GM18511 (cell line): ENCODE data around the gene PKP4.
A peak's percentile ranks its signal among the peaks of the same experiment; 100 is the strongest.
"Not testable (repeated sequence)": the region's sequence is repeated elsewhere in the genome, so short reads cannot be mapped to it uniquely, and the experiment has no call there.

Experiments used
- ATAC-seq: cut with Tn5 transposase; IDR thresholded peaks from one replicate; pipeline ENCODE4 v1.9.1; 2021; ENCODE audit warnings: mild to moderate bottlenecking, moderate library complexity; ENCODE audit not compliant: unreplicated experiment

Gene PKP4, protein sequence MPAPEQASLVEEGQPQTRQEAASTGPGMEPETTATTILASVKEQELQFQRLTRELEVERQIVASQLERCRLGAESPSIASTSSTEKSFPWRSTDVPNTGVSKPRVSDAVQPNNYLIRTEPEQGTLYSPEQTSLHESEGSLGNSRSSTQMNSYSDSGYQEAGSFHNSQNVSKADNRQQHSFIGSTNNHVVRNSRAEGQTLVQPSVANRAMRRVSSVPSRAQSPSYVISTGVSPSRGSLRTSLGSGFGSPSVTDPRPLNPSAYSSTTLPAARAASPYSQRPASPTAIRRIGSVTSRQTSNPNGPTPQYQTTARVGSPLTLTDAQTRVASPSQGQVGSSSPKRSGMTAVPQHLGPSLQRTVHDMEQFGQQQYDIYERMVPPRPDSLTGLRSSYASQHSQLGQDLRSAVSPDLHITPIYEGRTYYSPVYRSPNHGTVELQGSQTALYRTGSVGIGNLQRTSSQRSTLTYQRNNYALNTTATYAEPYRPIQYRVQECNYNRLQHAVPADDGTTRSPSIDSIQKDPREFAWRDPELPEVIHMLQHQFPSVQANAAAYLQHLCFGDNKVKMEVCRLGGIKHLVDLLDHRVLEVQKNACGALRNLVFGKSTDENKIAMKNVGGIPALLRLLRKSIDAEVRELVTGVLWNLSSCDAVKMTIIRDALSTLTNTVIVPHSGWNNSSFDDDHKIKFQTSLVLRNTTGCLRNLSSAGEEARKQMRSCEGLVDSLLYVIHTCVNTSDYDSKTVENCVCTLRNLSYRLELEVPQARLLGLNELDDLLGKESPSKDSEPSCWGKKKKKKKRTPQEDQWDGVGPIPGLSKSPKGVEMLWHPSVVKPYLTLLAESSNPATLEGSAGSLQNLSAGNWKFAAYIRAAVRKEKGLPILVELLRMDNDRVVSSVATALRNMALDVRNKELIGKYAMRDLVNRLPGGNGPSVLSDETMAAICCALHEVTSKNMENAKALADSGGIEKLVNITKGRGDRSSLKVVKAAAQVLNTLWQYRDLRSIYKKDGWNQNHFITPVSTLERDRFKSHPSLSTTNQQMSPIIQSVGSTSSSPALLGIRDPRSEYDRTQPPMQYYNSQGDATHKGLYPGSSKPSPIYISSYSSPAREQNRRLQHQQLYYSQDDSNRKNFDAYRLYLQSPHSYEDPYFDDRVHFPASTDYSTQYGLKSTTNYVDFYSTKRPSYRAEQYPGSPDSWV

DNA sequence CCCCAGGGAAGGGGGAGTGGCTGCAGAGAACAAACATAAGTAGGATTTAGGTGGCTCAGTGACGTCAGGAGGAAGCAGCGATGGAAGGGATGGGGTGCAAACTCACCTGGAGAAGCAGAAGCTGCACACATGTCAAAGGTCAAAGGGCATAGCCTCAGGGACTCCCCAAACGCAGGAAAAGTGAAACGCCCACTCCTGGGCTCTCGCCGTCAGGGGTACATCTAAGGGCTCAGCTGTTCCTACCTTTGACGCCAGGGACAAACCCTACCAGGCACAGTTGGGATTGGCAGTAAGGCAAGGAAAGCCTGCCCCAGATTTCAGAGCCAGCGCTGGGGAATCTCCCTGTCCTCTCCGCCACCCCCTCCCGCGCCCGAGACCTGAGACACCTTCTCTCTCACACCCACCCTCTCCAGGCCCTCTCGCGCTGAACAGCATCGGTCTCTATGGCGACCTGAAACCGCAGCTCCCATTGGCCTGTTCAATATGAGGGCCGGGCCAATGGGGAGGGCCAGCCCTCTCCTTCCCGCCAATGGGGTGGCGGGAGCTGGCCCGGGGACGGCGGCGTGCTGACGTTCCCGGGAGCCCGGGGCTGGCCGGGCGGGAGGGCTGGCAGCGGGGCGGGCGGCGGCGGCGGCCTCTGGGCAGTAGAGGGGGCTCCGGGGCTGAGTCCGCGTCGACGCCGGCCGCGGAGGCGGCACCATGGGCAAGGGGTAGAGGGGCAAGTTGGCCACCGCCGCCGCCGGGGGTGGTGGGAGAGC, at the start of gene PKP4, which contains the start of gene CCDC148:
Gene PKP4 (plus strand): TSS at position 644 of the 758 bp plus-strand sequence. CDS start 76,233 bp downstream, outside the sequence.
Gene CCDC148 (minus strand): TSS at position 445 of the 758 bp plus-strand sequence. CDS start 314 bp downstream, at position 131.
- peak; percentile 89 for ATAC-seq

DNA sequence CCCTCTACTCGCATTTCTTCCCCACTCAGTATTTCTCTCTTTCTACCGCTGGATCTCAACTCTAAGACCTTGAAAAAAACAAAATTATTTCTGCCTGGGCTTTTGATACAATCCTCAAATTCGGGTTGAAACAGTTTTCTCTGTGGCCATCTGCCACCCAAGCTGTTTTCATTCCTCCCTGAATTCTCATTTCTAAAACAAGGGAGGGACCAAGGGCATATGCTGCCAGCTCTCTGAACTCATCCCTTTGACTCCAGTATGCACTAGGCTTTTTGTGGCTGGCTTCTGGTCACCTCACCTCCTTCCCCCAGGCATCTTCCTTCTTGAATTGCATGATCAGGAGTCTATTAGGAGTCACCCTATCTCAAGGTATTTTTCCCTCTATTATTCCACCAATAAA, 49.7 kb upstream of the PKP4 start:
- ATAC-seq, result no peak

DNA sequence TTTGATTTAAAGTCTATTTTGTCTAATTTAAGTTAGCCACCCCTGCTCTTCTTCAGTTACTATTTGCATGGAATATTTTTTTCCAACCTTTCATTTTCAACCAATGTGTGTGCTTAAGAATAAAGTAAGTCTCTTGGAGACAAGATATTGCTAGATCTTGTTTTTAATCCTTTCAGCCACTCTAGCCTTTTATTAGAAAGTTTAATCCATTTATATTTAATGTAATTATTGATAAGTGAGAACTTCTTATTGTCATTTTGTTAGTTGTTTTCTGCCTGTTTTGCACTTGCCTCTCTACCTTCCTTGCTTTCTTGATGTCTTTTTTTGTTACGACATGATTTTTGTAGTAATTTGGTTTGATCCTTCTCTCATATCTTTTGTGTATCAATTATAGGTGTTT, 46.6 kb upstream of the PKP4 start:
- no peak for ATAC-seq

DNA sequence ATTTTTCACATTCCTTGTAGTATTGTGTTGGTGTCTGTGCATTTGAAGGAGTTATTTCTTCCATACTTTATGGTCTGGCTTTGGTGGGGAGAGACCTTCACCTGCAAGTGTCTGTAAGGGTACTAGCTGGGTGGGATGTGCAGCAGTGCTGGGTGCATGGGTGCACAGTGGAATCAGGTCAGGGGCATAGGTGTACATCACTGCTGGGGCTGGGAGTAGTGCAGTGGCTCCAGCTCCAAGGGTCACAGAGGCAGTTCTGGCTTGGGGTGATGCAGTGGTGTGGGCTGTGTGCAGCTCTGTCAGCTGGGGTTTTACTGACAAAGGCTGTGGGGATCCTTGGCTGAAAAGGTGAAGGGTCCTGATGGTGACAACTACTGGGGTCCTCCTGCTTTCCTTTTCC, 45.0 kb upstream of the PKP4 start:
- no peak for ATAC-seq

DNA sequence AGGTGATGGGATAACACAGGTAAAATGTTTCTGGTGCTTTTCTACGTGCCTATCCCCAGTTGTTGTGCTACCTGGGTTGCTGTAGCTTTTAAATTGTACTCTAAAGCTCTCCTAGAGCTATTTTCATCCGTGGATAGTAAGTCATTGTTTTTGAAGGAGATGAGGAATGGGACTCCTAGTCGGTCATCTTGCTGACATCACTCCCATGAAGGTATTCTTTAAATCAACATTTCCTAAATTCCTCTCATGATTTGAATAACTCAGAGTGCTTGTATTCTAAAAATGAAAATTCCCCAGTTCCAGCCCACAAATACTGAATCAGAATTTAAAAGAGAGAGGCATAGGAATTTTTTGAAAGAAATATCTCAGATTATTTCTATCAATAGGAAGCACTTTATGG, 44.5 kb upstream of the PKP4 start:
- no peak for ATAC-seq

DNA sequence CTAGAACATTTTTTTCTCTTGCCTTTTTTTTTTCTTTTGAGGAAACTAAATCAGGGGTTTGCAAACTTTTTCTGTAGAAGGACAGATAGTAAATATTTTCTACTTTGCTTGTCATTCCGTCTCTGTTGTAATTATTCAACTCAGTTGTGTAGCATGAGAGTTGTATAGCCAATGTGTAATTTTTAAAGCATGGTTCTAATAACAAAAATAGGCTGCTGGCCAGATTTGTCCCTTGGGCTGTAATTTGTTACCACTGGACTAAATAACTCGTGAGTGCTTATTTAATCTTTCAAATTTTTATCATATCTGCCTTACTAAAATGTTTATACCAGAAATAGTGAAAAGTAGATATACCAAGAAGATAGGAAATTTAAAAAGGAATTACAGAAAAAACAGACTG, 43.2 kb upstream of the PKP4 start:
- no peak for ATAC-seq

DNA sequence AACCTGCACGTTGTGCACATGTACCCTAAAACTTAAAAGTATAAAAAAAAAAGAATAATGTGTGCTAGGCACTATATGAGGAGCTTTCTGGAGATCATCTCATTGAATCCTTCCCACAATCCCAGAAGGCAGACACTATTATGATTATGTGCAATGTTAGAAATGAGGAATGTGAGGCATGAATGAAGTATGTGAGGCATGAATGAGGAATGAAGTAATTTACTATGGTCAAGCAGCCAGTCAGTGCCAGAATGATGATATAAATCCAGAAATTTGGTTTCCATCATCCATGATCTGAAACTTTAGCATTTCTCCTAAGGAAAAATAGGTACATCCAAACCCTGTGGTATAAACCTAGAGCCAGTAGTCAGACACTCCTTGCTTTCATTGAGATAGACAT, 42.2 kb upstream of the PKP4 start:
- ATAC-seq, result no peak

DNA sequence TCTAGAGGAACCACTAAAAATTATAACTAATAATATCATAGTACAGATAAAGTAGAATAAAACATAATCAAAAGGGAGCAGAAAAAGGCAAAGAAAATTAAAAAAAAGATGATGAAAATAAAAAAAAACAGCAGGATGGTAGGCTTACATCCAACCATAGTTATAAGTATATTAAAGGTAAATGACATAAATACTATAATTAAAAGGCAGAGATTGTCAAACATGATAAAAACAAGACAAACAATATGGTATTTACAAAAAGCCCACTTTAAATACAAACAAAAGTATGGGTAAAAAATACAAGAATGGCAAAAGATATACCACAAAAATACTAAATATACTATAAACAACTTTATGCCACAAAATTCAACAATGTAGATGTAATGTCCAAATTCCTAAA, 24.6 kb upstream of the PKP4 start:
- no peak for ATAC-seq

DNA sequence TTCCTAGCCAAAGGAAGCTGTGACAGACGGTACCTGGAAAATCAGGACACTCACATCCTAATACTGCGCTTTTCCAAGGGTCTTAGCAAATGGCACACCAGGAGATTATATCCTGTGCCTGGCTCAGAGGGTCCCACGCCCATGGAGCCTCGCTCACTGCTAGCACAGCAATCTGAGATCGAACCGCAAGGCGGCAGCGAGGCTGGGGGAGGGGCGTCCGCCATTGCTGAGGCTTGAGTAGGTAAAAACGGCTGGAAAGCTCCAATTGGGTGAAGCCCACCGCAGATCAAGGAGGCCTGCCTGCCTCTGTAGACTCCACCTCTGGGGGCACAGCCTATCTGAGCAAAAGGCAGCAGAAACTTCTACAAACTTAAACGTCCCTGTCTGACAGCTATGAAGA, 23.0 kb upstream of the PKP4 start:
- ATAC-seq, result not testable (repeated sequence)

DNA sequence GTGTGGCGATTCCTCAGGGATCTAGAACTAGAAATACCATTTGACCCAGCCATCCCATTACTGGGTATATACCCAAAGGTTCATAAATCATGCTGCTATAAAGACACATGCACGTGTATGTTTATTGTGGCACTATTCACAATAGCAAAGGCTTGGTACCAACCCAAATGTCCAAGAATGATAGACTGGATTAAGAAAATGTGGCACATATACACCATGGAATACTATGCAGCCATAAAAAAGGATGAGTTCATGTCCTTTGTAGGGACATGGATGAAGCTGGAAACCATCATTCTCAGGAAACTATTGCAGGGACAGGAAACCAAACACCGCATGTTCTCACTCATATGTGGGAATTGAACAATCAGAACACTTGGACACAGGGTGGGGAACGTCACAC, 17.7 kb upstream of the PKP4 start:
- ATAC-seq, result not testable (repeated sequence)

DNA sequence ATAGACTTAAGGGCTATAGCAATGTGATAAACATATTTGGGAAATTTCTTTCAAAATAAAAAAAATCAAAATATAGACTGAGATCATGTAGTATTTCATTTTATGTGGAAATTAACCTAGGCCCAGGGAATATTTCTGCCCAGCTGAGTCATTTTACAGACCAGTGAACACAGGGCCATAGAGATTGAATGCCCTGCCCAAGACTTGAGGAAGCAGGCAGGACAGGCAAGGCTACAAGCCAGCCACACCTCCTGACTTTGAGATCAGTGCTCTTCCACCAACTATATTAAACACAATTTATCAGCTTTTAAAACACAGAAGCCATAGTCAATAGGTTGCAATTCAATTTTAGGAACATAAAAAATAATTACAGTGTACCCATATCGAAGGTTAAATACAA, 13.1 kb upstream of the PKP4 start:
- no peak for ATAC-seq

DNA sequence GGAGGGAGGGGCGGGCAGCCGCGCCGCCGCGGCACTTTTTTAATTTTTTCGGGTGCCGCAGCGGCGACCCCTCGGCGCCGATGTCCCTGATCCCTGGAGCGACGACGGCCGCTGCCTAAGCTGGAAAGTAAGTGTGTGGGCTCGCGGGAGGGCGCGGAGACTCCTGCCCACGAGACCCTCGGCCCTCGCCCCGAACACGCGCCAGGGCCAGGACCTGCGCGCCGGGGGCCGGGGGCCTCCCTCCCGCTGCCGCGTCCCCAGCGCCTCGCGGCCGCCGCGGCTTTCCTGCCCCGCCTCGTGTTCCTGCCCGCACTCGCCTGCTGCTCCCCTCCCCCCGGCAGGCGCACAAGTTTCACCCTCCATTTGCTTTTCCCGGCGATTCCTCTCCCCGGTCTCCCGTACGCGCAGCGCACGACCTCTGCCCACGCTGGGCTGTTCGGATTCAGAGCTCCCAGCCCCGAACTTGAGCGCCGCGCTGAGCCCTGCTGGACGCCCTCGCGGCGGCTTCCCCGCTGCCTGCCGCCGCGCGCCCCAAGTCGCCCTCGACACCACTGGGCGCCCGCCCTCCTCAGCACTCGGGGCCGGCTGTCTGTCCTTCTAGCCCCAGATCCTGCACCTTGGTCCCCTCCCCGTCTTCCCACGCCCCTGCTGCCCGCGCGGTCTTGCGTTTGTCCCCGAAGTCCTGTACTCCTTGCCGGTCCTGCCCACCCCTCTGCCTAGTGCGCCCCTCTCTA, 507 bp downstream of the PKP4 start:
- ATAC-seq, result peak; percentile 45

DNA sequence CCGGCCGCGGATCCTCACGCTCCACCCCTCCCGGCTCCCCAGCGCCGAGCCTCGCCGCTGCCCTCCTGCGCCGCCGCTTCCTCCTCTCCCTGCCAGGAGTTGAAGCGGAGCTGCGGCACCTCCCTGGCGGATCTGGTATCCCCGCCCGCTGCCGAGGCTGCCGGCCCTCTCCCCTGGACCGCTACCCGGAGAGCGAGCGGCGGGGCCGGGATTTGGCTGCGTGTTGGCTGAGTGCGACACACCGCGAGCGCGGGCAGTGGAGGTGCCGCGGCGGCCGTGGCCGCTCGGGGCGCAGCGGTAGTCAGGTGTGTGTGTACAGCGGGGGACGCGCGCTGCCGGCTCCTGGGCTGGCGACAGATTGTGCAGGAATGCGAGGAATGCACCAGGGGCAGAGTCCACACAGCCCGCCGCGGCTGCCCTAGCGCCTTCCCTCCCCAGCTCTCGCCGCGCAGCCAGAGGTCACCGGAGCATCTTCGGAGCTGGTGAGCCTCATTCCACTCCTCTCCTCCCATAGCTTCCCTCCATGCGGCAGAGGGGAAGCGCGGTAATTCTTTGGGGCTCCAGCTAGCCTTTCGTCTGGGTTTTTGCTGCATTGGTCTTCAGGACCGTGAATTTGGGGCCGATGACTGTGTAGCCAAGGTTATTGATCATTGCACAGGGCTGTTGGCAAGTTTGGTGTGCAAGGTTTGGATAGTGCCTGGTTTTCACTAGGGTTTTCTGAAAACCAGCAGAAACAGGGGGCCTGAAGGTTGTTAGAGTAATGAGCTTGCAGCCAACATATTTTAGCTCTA, 1.3 kb downstream of the PKP4 start:
- ATAC-seq, result peak; percentile 54

DNA sequence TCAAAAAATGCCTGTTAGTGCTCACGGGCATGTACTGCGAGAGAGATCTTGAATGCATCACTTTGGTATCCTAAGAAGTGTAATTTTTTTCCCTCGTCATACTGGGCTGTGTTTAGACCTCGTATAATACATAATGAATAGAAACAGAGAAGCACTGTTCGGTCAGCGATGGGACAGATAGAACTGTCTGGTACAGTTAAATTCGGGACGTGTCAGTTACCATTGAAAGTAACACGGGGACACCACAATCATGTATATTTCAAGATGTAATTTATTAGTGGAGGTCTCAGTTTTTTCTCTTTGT, 1.8 kb downstream of the PKP4 start:
- ATAC-seq, result no peak

DNA sequence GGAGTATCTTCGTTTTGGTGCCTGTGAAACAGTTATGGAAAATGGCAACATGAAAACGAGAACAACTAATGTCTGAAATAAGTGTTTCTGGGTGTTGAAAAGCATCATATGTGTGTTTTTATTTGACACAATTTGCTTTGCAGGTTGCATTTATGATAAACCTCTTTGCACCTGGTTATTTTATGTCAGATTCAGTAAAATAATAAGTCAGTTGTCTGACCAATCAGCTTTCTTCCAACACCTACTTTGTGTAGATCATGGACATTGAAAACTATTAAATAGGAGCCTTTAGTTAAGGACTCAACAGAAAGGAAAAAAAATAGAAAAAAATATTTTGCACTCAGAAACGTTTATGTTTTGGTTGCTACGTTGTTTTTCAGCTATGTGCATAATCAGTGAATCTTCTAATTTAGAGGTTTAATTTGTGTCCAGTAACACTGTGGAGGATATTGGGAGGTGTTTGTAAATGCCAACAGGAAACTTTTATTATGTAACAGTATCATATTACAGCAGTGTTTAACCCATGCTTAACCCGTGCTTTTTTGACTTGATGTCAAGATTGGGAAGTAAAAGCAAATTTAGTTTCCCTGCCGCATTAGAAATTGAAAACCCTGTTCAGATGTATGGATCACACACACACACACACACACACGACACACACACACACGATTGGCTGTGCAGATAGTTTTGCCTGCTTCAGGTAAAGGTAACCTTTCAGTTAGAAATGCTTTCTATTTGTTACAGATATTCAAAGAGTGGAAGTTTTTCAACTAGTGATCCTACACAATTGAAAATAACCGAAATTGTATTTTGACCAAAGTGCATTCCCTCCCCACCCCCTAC, 2.6 kb downstream of the PKP4 start:
- ATAC-seq, result no peak

DNA sequence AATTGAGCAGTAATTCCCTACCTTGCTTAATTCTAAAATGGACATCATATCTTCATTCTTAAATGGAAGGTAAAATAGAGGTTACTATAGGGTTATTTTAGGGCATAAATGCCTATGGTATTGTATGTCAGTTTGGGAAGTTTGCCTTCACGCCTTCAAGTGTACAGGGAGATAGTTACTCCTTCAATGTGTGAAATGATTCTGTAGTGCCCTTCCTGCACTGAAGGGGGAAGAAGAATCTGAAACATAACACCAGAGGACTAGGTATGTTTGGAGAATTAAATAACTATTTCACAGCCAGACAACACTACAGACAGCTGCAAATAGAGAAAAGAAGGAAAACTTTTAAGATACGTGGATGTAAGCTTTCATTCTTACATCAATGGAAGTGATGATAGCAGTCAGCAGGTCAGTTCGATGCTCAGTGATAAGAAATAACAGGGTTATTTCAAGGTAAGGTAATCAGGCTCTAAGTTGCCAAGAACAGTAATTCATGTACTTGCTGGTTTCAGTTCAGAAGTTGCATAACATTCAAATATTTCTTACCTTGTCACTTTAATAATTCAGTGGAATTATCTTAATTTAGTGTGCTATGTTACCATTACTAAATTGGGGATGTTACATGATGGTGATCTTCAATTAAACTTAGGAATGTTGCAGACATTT, 4.0 kb downstream of the PKP4 start:
- no peak for ATAC-seq

DNA sequence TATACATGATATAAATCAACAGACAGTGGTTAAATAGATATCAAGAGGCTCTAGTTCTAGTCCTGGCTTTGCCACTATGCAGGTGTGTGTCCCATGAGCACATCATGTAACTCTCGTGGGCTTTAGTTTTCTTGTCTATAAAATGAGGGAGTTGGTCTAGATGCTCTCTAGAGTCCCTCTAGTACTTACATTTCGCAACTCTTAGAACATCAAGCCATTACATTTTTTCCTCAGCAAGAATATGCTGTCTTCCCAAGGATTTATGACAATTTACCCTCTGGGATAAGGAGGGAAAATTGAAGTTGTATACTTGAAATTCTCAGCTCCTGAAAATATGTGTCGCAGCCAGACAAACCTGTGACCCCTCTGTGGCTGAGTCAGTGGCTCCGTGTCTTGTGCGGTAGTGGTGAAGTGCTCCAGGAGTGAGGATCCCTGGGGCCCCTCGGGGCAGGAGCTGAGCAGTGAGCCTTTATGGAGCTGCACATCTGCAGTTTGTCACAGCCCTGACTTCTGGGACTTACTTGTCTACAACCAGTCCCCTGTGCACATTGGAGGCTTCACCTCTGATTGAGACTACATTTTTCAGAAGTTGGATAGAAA, 6.8 kb downstream of the PKP4 start:
- ATAC-seq, result no peak
